HG03442 (cell line): ENCODE data around the gene ATP2C2.
"Not testable (repeated sequence)": the region's sequence is repeated elsewhere in the genome, so short reads cannot be mapped to it uniquely, and the experiment has no call there.

Source experiments
- ATAC-seq: cut with Tn5 transposase; IDR thresholded peaks from one replicate; pipeline ENCODE4 v1.9.1; 2021; ENCODE audit warnings: mild to moderate bottlenecking, moderate library complexity; ENCODE audit not compliant: unreplicated experiment

The ATP2C2 gene

GRCh38 chr16:84416407-84417321 is 48.3 kb downstream of the ATP2C2 start:
- ATAC-seq: no peak

DNA sequence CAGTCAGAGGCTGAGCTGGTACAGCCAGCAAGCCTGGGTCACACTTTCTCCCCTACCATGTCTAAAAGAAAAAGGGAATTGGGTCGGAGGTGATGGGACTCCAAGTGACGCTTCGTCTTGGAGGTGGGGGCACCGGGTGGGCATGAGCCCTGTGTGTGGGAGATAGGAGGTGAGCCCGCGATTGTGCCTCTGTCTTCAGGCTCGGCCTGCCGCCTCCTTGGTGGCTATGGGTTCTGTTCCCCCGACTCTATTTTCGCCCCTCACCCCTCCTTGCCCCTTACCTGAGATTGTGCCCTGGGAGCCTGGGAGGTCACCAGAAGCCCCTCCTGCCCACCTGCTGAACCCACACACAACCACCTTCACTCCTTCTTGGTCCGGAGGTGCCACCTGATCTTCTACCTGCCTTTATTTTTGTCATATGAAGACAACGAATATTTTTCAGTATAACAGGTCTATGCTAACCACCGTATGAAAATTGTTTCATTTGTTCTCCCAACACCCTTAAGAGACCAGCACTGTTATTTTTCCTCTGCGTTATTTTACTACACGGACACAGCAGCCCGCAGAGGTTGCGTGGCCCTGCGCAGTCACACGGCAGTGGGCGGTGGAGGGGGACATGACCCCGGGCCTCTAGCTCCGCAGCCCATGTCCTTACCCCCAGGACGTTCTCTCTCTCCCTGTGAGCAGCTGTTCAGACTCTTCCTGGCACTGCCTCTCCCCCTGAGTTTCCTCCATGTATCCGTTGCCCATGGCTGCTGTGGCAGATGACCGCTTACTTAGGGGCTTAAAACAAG is 49.9 kb downstream of the ATP2C2 start:
- ATAC-seq: no peak

DNA sequence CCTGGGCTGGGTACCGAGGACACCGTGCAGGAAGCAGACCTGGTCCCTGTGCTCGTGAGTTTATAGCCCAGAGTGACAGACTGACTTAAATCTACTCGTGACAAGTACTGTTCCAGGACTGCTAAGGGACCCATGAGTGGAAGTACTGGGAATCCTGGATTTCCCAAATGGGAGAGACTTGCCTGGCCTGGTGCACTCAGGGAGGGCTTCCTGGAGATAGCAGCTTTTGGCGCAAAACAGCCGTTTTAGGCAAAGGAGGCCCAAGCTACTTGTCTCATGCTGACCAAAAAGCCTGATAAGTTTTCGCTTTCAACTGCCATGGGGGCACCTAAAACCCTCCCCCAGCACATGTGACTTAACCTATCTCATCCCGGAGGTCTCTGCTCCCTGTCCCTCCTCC is 51.4 kb downstream of the ATP2C2 start:
- no peak for ATAC-seq

DNA sequence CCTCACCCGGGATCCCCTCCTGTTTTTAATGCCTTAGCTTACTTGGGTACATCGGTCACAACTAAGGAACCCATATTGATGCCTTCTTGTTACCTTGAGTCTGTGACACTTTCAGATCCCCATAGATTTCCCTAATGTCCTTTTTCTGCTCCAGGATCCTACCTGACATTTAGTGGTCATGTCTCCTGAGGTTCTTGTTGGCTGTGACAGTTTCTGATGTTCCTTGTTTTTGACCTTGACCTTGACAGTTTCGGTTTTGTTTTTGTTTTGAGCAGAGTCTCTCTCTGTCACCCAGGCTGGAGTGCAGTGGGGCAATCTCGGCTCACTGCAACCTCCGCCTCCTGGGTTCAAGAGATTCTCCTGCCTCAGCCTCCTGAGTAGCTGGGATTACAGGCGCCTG is 52.2 kb downstream of the ATP2C2 start:
- ATAC-seq: not testable (repeated sequence)

- no peak for ATAC-seq
These were observed 53.0 kb downstream of the ATP2C2 start for GRCh38 chr16:84421081-84421937.

DNA sequence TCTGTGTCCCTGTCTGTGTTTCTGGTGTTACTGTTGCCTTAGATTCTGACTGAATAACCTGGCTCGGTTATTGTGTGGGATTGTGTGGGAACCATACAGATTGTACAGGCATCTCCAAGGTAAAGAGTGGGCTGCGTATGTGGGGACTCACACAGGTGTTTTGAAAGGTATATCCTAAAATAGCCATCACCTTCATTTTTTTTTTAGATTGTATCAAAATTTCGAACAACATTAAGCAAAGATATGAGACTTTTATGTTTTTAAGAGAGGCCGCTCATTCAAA is 53.5 kb downstream of the ATP2C2 start:
- ATAC-seq: no peak

- no peak for ATAC-seq
These were observed 55.1 kb downstream of the ATP2C2 start for GRCh38 chr16:84423416-84423837.

- ATAC-seq: no peak
These were observed 57.4 kb downstream of the ATP2C2 start for GRCh38 chr16:84425696-84426095.

GRCh38 chr16:84426804-84427203 is 58.5 kb downstream of the ATP2C2 start:
- ATAC-seq: no peak

- ATAC-seq: no peak
These were observed 59.2 kb downstream of the ATP2C2 start for GRCh38 chr16:84427553-84427952.

- ATAC-seq: no peak
These were observed 62.5 kb downstream of the ATP2C2 start for GRCh38 chr16:84430860-84431259.

DNA sequence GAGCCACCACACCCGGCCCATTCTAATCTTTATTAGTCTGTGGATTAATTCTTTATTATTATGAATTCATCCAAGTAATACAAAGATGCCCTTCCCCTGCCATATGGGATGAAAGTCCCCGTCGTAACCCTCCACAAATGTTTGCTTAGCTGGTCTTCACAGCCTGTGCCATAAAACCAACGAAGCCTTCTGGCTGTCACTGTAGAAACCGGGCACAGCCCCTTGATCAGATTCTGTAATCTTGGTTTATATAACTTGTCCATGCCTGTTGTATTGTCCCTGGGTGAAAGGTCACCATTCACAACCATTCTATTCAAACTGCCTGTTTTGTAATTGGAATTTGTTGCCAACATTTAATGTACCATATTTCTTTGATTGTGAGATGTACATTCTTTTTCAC is 66.5 kb downstream of the ATP2C2 start:
- ATAC-seq: no peak

DNA sequence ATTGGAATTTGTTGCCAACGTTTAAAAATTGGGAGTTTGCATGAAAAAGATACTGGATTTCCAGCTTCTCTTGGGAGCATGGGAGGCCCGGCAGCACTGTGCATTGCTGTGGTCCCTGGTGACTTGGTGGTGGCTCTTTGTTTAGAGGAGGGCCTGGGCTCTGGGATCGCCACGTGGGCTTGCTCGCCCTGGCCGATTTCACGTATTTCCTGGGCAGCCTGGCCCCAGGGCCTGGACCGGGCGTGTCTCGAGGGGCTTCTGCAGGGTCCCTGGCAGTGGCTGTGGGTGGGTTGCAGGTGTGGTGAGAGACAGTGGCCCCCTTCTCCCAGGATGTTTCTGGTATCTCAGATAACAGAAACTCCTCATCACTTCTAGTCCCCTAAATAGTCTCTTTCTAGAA is 67.9 kb downstream of the ATP2C2 start:
- no peak for ATAC-seq

GRCh38 chr16:84438971-84439696 is 70.8 kb downstream of the ATP2C2 start:
- ATAC-seq: no peak

DNA sequence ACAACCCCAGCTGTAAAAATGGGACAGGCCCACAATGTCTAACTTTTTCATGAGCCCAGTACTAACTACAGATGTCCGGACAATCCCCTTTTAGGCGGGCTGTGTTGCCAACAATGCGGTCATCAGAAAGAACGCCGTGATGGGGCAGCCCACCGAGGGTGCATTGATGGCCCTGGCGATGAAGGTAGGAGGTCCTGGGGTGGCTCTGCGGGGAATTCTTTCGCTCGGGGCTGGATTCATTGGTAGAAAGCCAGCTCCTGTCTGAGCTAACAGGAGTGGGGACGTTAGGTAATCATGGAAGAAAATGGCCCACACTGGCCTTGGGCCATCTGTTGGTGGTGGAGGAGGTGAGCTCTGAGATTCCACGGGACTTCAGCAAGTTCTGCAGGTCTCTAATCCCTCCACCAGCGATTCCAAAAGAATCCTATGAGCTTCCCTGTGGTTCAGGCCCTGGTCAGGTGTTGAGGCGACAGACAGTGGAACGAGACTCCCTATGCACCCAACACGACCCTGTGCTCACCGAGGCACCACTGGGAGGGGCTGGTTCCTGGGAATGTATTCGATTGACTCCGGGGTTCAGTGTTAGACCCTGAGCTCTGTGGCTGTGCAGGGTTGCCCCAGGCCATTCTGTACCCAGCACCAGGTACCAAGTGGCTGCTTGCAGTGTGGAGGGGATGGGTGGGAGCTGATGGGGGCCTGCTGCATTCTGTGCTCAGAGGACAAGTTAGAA is 74.2 kb downstream of the ATP2C2 start:
- no peak for ATAC-seq

DNA sequence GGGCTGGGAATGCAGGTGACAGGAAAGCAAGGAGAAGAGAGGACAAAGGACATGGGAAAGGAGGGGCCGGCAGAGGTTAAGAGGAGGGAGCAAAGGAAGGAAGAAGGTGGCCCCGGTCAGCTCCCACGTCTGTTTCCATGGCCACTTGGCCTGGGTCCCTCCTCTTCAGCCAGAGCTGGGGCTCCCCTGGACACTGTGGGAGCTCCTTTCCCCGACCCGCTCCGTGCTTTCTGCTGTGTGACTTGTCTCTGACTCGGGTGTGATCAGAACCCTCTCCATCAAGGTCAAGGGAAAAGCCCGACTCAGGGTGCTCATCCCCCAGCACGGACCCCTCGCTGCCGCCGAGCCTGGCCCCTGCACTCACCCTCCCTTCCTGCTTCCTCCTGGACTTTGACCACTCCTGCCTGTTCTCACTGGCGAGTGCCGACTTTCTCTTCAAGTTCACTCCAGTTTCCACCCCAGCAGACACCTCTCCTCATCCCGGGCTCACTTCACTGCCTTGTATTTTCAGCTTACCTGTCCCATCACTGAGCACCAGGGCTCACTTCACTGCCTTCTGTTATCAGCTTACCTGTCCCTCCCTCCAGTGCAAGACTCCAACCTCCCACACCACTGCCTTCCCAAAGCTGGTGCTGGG is 74.9 kb downstream of the ATP2C2 start:
- no peak for ATAC-seq

DNA sequence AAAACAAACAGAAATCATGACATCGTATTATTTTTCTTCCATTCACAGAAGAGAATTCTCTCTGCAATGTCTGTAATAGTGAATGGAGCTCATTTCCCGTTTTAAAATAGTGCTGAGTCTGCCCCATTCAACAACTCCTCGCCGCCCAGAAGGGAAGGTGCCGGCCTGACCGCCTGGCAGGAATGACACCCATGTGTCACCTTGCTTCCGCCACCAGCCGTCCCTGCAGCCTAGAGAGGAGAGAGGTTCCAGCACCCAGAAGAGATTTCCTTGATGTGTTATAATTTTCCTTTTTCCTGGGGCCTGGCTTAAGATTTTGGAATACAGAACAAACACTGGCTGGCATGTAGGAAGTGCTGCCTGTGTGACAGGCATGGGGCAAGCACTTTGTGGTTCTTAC is 76.1 kb downstream of the ATP2C2 start:
- no peak for ATAC-seq

- no peak for ATAC-seq
These were observed 77.7 kb downstream of the ATP2C2 start for GRCh38 chr16:84446084-84446483.

GRCh38 chr16:84446596-84447392 is 78.5 kb downstream of the ATP2C2 start:
- ATAC-seq: no peak
